Large intestine (tissue), 3 donors: ENCODE results near the gene PRKAG2. TPM values are rescaled to one million over a fixed set of nuclear protein-coding genes. Genes with fewer than 3 reads are reported as not detected.
"Not testable (repeated sequence)": the region's sequence is repeated elsewhere in the genome, so short reads cannot be mapped to it uniquely, and the experiment has no call there.

Experiments used
- DNase-seq, 2 donors: peaks; one replicate each; pipeline versions ENCODE4 v3.0.0 to v3.0.0-alpha.2; 2013
- H3K27ac ChIP-seq: one replicate; pipeline ENCODE4 v1.5.1; 2013; ENCODE audit warnings: low read length
- H3K27me3 ChIP-seq: 2 replicates; pipeline ENCODE4 v1.6.1; 2013; ENCODE audit warnings: low read length; ENCODE audit not compliant: control insufficient read depth, insufficient read depth
- H3K36me3 ChIP-seq: 2 replicates; pipeline ENCODE4 v1.6.1; 2013; ENCODE audit warnings: low read length; ENCODE audit not compliant: control insufficient read depth, insufficient read depth
- H3K4me1 ChIP-seq: one replicate; pipeline ENCODE4 v1.6.1; 2013; ENCODE audit warnings: low read length; ENCODE audit not compliant: control insufficient read depth, insufficient read depth
- H3K4me3 ChIP-seq: one replicate; pipeline ENCODE4 v1.5.1; 2013; ENCODE audit warnings: low read length
- H3K9me3 ChIP-seq: one replicate; pipeline ENCODE4 v1.6.1; 2013; ENCODE audit warnings: mild to moderate bottlenecking, low read depth, low read length, moderate library complexity; ENCODE audit not compliant: control insufficient read depth
- WGBS: methylation state at CpG from one replicate; pipeline ENCODE4 v1.1.5; 2013; ENCODE audit warnings: low lambda C conversion rate; ENCODE audit not compliant: insufficient coverage; 5-methylcytosine and 5-hydroxymethylcytosine counted together
- polyA plus RNA-seq: library from polyadenylated mRNA; unstranded; fragments of 120-200 nt; gene quantifications from one replicate; pipeline ENCODE4 v1.2.1, GENCODE V29; 2013

The PRKAG2 gene
- polyA plus RNA-seq, 1 donor = 50.9 TPM

DNA sequence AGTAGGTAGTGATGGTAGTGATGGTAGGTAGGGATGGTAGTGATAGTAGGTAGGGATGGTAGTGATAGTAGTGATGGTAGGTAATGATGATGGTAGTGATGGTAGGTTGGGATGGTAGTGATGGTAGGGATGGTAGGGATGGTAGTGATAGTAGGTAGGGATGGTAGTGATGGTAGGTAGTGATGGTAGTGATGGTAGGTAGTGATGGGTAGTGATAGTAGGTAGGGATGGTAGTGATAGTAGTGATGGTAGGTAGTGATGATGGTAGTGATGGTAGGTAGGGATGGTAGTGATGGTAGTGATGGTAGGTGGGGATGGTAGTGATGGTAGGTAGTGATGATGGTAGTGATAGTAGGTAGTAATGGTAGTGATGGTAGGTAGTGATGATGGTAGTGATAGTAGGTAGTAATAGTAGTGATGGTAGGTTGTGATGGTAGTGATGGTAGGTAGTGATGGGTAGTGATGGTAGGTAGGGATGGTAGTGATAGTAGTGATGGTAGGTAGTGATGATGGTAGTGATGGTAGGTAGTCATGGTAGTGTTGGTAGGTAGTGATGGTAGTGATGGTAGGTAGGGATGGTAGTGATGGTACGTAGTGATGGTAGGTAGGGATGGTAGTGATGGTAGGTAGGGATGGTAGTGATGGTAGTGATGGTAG, 35.4 kb downstream of the PRKAG2 start:
- H3K4me1 ChIP-seq = peaks cover 19% of the 10 kb centered on the region

DNA sequence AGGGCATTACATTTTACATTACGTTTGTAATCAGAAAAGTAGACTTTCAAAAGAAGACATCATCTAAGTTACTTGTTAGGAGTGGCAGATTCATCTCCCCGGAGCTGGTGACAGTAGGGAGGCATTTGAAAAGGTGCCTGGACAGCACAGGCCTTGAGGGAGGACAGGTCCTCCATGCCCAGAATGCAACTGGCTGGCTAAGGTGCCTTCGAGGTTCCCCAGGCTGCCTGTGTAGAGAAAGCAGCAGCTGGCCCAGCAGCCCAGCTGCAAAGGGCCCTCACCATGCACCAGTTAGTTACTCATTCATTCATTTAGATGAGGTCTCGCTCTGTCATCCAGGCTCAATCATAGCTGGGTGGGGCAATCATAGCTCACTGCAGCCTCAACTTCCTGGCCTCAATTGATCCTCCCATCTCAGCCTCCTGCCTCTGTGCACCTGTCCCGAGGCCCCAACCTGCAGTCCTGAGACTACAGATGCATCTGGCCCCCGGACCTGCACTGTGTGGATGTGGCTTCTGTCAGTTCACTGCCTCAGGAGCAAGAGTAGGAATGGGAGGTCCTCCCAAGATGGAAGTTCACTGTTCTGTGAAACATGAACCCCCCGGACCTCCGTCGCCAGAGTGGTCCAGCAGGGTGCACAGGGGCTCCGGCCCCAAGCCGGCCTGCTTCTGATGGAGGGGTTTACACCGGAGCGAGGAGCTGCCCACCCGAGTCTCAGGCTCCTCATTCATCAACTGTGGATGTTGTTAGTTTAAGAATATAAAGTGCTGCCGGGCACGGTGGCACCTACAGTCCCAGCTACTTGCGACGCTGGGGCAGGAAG, 36.6 kb downstream of the PRKAG2 start:
- Histone ChIP-seq H3K36me3 (peaks cover 15% of the 10 kb centered on the region), H3K9me3 (peaks cover 3% of the 10 kb centered on the region), H3K27ac (no peak overlapping the region), H3K4me1 (peaks cover 19% of the 10 kb centered on the region), H3K27me3 (no peaks in the 10 kb centered on the region), H3K4me3 (no peak overlapping the region)
- 86% methylated on average over 1 of the region's 18 CpGs for WGBS
- no peak for DNase-seq

More for the DNA sequence above, 35.4 kb downstream of the PRKAG2 start:
- WGBS = 100% methylated on average over 1 of the region's 1 CpG
- H3K27me3 ChIP-seq, H3K9me3 ChIP-seq, H3K4me3 ChIP-seq, H3K27ac ChIP-seq, DNase-seq: not testable (repeated sequence)
- H3K36me3 ChIP-seq = peaks cover 11% of the 10 kb centered on the region

DNA sequence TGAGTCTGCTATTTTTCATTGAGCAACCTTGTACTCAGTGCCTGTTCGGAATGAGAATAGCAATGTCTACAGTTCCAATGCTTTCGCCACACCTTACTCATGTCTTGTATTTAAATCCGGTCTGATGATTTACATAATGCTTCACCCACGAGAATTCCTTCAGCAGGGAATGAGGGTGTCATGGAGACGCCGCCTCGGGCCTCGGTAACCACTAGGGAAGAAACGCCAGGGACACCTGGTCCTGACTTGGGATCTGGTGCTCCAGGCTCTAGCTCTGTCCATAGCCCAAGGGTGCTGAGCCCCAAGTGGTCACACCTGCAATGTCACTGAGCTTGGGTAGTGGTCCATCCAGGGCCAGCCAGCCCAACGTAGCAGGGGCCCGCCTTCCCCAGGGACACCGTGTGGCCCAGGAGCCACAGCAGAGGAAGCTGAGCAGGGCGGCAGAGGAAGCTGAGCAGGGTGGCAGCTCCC, 37.4 kb downstream of the PRKAG2 start:
- H3K27me3 ChIP-seq = no peaks in the 10 kb centered on the region
- peaks cover 11% of the 10 kb centered on the region for H3K36me3 ChIP-seq
- DNase-seq = no peak
- WGBS = no CpG with 5 or more reads among the region's 13 CpGs
- H3K4me3 ChIP-seq = no peak overlapping the region
- peaks cover 14% of the 10 kb centered on the region for H3K4me1 ChIP-seq
- H3K27ac ChIP-seq = no peak overlapping the region
- H3K9me3 ChIP-seq = no peaks in the 10 kb centered on the region

DNA sequence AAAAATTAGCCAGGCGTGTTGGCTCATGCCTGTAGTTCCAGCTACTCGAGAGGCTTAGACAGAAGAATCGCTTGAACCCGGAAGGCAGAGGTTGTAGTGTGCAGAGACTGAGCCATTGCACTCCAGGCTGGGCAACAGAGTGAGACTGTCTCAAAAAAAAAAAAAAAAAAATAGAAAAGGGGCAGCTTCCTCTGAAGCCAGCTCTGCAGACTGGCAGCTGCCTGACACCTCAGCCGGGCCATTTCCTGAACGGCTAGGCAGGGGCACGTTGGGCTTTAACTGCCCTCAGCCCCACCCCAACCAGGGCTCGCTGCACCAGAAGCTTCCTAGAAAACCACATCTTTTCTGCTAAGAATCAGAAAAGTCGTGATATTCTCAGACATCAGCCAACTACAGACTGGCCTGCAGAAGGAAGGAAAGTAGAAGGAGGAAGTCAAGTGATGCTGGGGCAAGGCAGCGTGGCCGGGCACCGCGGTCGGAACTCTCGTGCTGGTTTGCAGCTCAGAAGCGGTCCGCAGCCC, 38.0 kb downstream of the PRKAG2 start:
- Histone ChIP-seq H3K4me1 (peaks cover 10% of the 10 kb centered on the region), H3K9me3 (no peaks in the 10 kb centered on the region), H3K4me3 (no peak overlapping the region), H3K27ac (no peak overlapping the region), H3K27me3 (no peaks in the 10 kb centered on the region), H3K36me3 (peaks cover 12% of the 10 kb centered on the region)
- DNase-seq = no peak
- WGBS = no CpG with 5 or more reads among the region's 17 CpGs

DNA sequence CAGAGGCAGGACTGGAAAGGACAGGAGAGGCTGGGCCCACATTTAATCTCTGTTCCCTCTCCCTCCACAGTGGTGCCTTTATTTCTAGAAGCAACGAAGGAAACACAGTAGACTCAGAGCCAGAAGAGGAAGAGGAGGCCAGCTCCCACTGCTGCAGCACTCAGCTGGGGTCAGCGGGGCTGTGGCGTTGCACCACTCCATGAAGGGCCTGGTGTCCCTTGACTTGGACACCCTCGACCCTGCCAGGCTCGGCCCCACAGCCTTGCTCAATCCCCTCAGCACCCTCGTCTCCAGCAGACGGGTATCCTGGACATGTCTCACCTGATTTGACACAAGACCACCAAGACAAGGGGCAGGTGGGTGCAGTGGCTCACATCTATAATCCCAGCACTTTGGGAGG, 38.8 kb downstream of the PRKAG2 start:
- no peaks in the 10 kb centered on the region for H3K27me3 ChIP-seq
- DNase-seq = no peak
- H3K4me1 ChIP-seq = peaks cover 10% of the 10 kb centered on the region
- H3K4me3 ChIP-seq = no peak overlapping the region
- no peaks in the 10 kb centered on the region for H3K9me3 ChIP-seq
- H3K36me3 ChIP-seq = peaks cover 11% of the 10 kb centered on the region
- WGBS = no CpG with 5 or more reads among the region's 7 CpGs
- H3K27ac ChIP-seq = no peak overlapping the region

DNA sequence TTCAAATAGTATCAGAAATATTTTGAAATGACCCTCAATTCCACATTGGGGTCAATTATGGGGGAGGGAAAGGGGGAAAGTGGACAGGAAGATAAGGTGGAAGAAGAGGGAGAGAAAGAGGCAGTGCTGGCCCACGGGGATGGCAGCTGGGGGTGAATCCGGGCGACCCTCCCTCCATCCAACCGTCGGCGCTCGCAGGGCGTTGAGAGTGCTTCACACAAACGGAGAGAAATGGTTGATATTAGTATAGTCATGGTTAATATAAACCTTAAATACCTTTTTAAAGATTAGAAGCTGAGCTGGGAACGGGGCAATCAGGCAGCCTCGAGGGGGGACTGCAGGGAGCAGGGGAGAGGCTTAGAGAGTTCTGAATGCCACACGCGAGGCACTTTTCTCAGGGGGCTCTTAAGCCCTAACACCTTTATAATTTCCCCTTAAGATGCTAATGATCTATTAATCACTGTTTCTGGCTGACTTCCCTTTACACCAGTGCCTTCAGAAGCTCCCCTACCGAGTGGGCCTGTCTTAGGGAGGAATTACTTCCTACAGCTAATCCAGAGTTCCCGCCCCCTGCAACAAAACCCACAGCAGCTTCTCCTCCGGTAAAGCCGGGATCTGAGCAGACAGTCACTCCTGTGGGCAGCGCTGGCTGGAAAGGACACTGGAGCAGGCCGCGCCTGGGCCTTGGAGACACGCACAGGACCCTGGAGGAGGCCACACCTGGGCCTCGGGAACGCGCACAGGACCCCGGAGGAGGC, 39.5 kb downstream of the PRKAG2 start:
- DNase-seq = peak in 1 of 2 donors; percentile 48
- WGBS = no CpG with 5 or more reads among the region's 25 CpGs
- Histone ChIP-seq H3K36me3 (peaks cover 15% of the 10 kb centered on the region), H3K27ac (no peak overlapping the region), H3K4me1 (peaks cover 10% of the 10 kb centered on the region), H3K4me3 (no peak overlapping the region), H3K9me3 (no peaks in the 10 kb centered on the region), H3K27me3 (no peaks in the 10 kb centered on the region)

DNA sequence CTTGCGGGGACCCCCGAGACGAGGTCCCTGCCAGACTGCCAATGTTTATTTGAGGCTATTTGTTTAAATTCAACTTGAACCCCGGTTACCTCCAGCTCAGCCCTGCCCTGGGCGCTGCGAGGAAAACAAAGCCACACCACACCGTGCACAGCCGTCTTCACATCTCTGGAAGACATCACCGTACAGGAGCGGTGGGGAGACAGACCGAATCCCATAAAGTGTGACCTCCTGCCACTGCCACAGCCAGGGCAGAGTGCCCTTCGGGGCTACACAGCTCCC, 40.0 kb downstream of the PRKAG2 start:
- no peaks in the 10 kb centered on the region for H3K27me3 ChIP-seq
- H3K27ac ChIP-seq = no peak overlapping the region
- no peaks in the 10 kb centered on the region for H3K9me3 ChIP-seq
- no peak for DNase-seq
- peaks cover 10% of the 10 kb centered on the region for H3K4me1 ChIP-seq
- no CpG with 5 or more reads among the region's 12 CpGs for whole genome bisulfite sequencing
- H3K4me3 ChIP-seq = no peak overlapping the region
- H3K36me3 ChIP-seq = peaks cover 16% of the 10 kb centered on the region

DNA sequence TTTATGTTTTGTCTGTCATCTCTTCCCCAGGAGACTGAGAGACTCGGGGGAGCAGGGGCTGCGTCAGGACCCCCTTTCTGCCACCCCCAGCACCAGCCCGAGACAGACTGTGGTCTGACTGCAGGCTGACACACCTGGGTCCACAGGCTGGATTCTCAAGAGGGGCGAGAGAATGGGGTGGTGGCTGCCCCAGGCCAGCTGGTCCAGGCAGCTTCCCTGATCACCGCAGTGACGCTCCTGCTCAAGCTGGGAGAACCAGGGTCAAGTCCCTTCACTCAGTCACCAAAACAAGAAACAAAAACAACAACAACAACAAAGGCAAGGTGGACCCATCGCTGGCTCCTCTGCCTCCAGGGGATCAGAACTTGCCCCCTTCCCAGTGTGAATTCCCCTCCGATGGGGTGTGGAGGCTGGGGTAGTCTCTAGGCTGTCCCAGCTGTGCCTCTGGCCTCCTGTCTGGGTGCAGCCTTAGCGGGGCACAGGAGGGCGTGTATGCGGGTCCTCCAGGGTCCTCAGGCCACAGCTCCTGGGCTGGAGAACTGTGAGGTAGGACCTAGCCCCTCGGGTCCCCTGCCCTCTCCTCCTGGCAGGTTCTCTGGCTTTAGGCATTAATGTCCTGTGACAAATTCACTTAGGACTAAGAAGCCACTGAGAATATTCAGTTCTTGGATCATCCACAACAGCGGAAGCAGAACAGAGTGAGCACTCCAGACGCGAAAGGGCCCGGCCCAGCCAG, 40.6 kb downstream of the PRKAG2 start:
- H3K4me3 ChIP-seq = no peak overlapping the region
- H3K36me3 ChIP-seq = peaks cover 20% of the 10 kb centered on the region
- no peaks in the 10 kb centered on the region for H3K27me3 ChIP-seq
- no peaks in the 10 kb centered on the region for H3K9me3 ChIP-seq
- H3K27ac ChIP-seq = no peak overlapping the region
- WGBS = no CpG with 5 or more reads among the region's 16 CpGs
- H3K4me1 ChIP-seq = peaks cover 10% of the 10 kb centered on the region
- DNase-seq = no peak

DNA sequence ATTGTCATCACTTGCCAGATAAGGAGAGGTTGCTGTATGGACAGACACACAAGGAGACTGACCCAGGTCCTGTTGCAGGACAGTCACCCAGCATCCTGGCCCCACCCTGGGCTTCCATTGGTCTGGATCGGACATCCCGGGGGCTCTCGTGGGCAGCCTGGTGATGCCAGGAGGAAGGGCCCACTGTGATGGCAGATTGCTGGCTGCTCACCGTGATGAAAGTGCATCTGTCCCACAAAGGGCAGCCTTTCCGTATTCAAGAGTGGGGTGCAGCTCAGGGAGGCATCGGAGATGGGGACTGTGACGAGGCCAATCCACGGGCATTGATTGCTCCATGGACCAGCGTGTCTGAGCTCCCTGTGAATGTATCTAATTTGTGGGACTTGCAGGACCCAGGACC, 41.3 kb downstream of the PRKAG2 start:
- no peak for DNase-seq
- Histone ChIP-seq H3K27me3 (no peaks in the 10 kb centered on the region), H3K4me3 (no peak overlapping the region), H3K4me1 (peaks cover 10% of the 10 kb centered on the region), H3K36me3 (peaks cover 21% of the 10 kb centered on the region), H3K27ac (no peak overlapping the region), H3K9me3 (no peaks in the 10 kb centered on the region)
- no CpG with 5 or more reads among the region's 9 CpGs for WGBS
